H1 (cell line): Measurements from ENCODE around the gene NDUFAF3. TPM values are rescaled to one million over a fixed set of nuclear protein-coding genes. Genes with fewer than 3 reads are reported as not detected.

Source experiments
- CTCF ChIA-PET: fragments of 300-600 bp; sonication (Branson Sonifier 250); formaldehyde crosslinking; loops from one replicate; lab custom pipeline; 2021; ENCODE audit not compliant: partially characterized antibody; lab: Charles Lee
- POLR2A ChIA-PET: fragments of 300-600 bp; sonication (Branson Sonifier 250); formaldehyde crosslinking; loops from one replicate; lab custom pipeline; 2021; ENCODE audit warnings: inconsistent platforms; ENCODE audit not compliant: partially characterized antibody; lab: Charles Lee
- DNase-seq, 2 experiments: peaks; one replicate each; pipeline versions ENCODE4 v3.0.0 to v3.0.0-alpha.2; 2010 to 2022; ENCODE audit warnings: low spot score in 2 of 2, low read depth in 1 of 2, mixed read lengths in 1 of 2
- FAIRE-seq: peaks from 2 replicates; lab custom pipeline; 2011; peaks lifted over from hg19 to GRCh38; lab: Jason Lieb, UNC
- H2AFZ ChIP-seq: 2 replicates; pipeline ENCODE4 v1.8.1; 2012; ENCODE audit warnings: low read length, inconsistent platforms
- H2AK5ac ChIP-seq: 2 replicates; pipeline ENCODE4 v1.6.1; 2013; ENCODE audit warnings: low read depth, low read length
- H2BK120ac ChIP-seq: replicated peaks from 2 replicates; pipeline ENCODE3; 2013; ENCODE audit warnings: low read depth, low read length, inconsistent platforms
- H2BK12ac ChIP-seq: 2 replicates; pipeline ENCODE4 v1.6.1; 2013; ENCODE audit warnings: low read depth, low read length
- H2BK15ac ChIP-seq: 2 replicates; pipeline ENCODE4 v1.6.1; 2013; ENCODE audit warnings: low read length
- H2BK20ac ChIP-seq: 2 replicates; pipeline ENCODE4 v1.6.1; 2013; ENCODE audit warnings: low read length
- H2BK5ac ChIP-seq: 2 replicates; pipeline ENCODE4 v1.6.1; 2013; ENCODE audit warnings: low read depth, low read length
- H3K14ac ChIP-seq: 2 replicates; pipeline ENCODE4 v1.6.1; 2013; ENCODE audit warnings: inconsistent platforms; ENCODE audit not compliant: insufficient read length
- H3K18ac ChIP-seq: 2 replicates; pipeline ENCODE4 v1.6.1; 2013; ENCODE audit warnings: low read length; ENCODE audit errors: extremely low read depth
- H3K23ac ChIP-seq: 2 replicates; pipeline ENCODE4 v1.6.1; 2013; ENCODE audit warnings: inconsistent platforms; ENCODE audit not compliant: insufficient read length
- H3K23me2 ChIP-seq: 2 replicates; pipeline ENCODE4 v1.6.1; 2013; ENCODE audit warnings: low read depth, low read length
- H3K27ac ChIP-seq: 2 replicates; pipeline ENCODE4 v1.6.1; 2011; ENCODE audit warnings: low read depth, low read length, inconsistent platforms
- H3K27me3 ChIP-seq, 4 experiments: replicated peaks in 1 of 4; 1 replicate in 1 of 4; 2 replicates in 3 of 4; pipeline versions ENCODE4 v1.6.1 to v1.8.1; 2011 to 2013; ENCODE audit warnings: low read length in 3 of 4, mild to moderate bottlenecking in 3 of 4, inconsistent platforms in 2 of 4, mixed read lengths in 2 of 4, moderate library complexity in 1 of 4; ENCODE audit not compliant: control insufficient read depth in 3 of 4, insufficient read depth in 3 of 4; ENCODE audit errors: extremely low read depth in 1 of 4
- H3K36me3 ChIP-seq, 4 experiments: 2 replicates each; pipeline versions ENCODE4 v1.6.1 to v1.8.1; 2011 to 2013; ENCODE audit warnings: mild to moderate bottlenecking in 4 of 4, low read length in 3 of 4, moderate library complexity in 2 of 4, control low read depth in 1 of 4, inconsistent platforms in 1 of 4; ENCODE audit not compliant: insufficient read depth in 4 of 4, control insufficient read depth in 2 of 4
- H3K4ac ChIP-seq: replicated peaks from 2 replicates; pipeline ENCODE3; 2013; ENCODE audit warnings: low read length, low read depth, mixed read lengths, inconsistent platforms; ENCODE audit not compliant: insufficient read length
- H3K4me1 ChIP-seq, 4 experiments: replicated peaks in 1 of 4; 1 replicate in 1 of 4; 2 replicates in 3 of 4; pipeline versions ENCODE4 v1.6.1 to v1.8.1; 2011 to 2013; ENCODE audit warnings: low read length in 3 of 4, inconsistent platforms in 2 of 4, mixed read lengths in 1 of 4; ENCODE audit not compliant: insufficient read depth in 4 of 4, control insufficient read depth in 3 of 4
- H3K4me2 ChIP-seq, 2 experiments: 2 replicates each; pipeline versions ENCODE4 v1.6.1 to v1.8.1; 2011 to 2013; ENCODE audit warnings: low read depth in 2 of 2, low read length in 2 of 2, control low read depth in 1 of 2, inconsistent platforms in 1 of 2, mild to moderate bottlenecking in 1 of 2; ENCODE audit not compliant: insufficient read depth in 1 of 2
- H3K4me3 ChIP-seq, 4 experiments: fragments of 200-600, 300-600 bp in 1 of 4; sonication (generic), shearing (Covaris generic), sonication (Bioruptor Twin) in 1 of 4; 2 replicates each; pipeline versions ENCODE4 v1.5.1 to v1.8.1; 2011 to 2016; ENCODE audit warnings: low read length in 4 of 4, low read depth in 3 of 4, control low read depth in 2 of 4, inconsistent platforms in 2 of 4, mild to moderate bottlenecking in 2 of 4, mixed read lengths in 1 of 4, moderate library complexity in 1 of 4; ENCODE audit not compliant: insufficient read depth in 2 of 4; ENCODE audit errors: extremely low read depth in 1 of 4
- H3K56ac ChIP-seq: replicated peaks from 2 replicates; pipeline ENCODE3; 2013; ENCODE audit warnings: low read depth, mild to moderate bottlenecking, mixed read lengths, low read length, inconsistent platforms; ENCODE audit not compliant: insufficient read length
- H3K79me1 ChIP-seq: 2 replicates; pipeline ENCODE4 v1.6.1; 2013; ENCODE audit warnings: low read depth, low read length, control low read depth
- H3K79me2 ChIP-seq, 2 experiments: 2 replicates each; pipeline versions ENCODE4 v1.6.1 to v1.8.1; 2012 to 2013; ENCODE audit warnings: low read length in 2 of 2, mild to moderate bottlenecking in 2 of 2, inconsistent platforms in 1 of 2; ENCODE audit not compliant: insufficient read depth in 2 of 2, control insufficient read depth in 1 of 2
- H3K9ac ChIP-seq, 4 experiments: replicated peaks in 1 of 4; 1 replicate in 1 of 4; 2 replicates in 3 of 4; pipeline versions ENCODE4 v1.6.1 to v1.8.1; 2011 to 2013; ENCODE audit warnings: low read depth in 3 of 4, low read length in 3 of 4, control low read depth in 2 of 4, mild to moderate bottlenecking in 2 of 4, moderate library complexity in 2 of 4, inconsistent platforms in 1 of 4; ENCODE audit errors: extremely low read depth in 1 of 4
- H3K9me3 ChIP-seq, 2 experiments: 2 replicates each; pipeline versions ENCODE4 v1.6.1 to v1.8.1; 2012 to 2013; ENCODE audit warnings: mild to moderate bottlenecking in 2 of 2, moderate library complexity in 2 of 2, control low read depth in 1 of 2, inconsistent platforms in 1 of 2, low read depth in 1 of 2, low read length in 1 of 2, mixed read lengths in 1 of 2; ENCODE audit not compliant: insufficient read depth in 2 of 2
- H4K20me1 ChIP-seq, 2 experiments: replicated peaks in 1 of 2; 2 replicates each; pipeline versions ENCODE3 to v1.8.1; 2011 to 2013; ENCODE audit warnings: inconsistent platforms in 2 of 2, low read length in 2 of 2, mild to moderate bottlenecking in 1 of 2; ENCODE audit not compliant: insufficient read depth in 2 of 2, control insufficient read depth in 1 of 2
- H4K5ac ChIP-seq: 2 replicates; pipeline ENCODE4 v1.6.1; 2013; ENCODE audit warnings: low read length, low read depth, mixed read lengths, inconsistent platforms; ENCODE audit not compliant: insufficient read length
- H4K8ac ChIP-seq: 2 replicates; pipeline ENCODE4 v1.8.0; 2013; ENCODE audit warnings: mild to moderate bottlenecking, moderate library complexity, low read length, inconsistent platforms; ENCODE audit not compliant: insufficient read depth; ENCODE audit errors: extremely low read depth
- H4K91ac ChIP-seq: replicated peaks from 2 replicates; pipeline ENCODE3; 2013; ENCODE audit warnings: low read length, mixed read lengths, inconsistent platforms; ENCODE audit not compliant: insufficient read length
- CEBPB ChIP-seq: IDR thresholded peaks from 2 replicates; pipeline ENCODE4 v1.6.1; 2012; ENCODE audit warnings: low read depth, low read length
- RAD21 ChIP-seq, 2 experiments: IDR thresholded peaks in 1 of 2; conservative IDR thresholded peaks in 1 of 2; 2 replicates each; pipeline ENCODE4 v1.6.1; 2011; ENCODE audit warnings: low read depth in 2 of 2, low read length in 2 of 2, improper control_type of control experiment in 1 of 2, inconsistent platforms in 1 of 2, mild to moderate bottlenecking in 1 of 2, moderate library complexity in 1 of 2
- WGBS, 2 experiments: shearing (Covaris generic) in 1 of 2; methylation state at CpG; one replicate each; pipeline versions ENCODE4 v1.1.6 to v1.1.7; 2013 to 2015; ENCODE audit warnings: low lambda C conversion rate in 2 of 2, mixed read lengths in 2 of 2, inconsistent platforms in 1 of 2, low coverage in 1 of 2, missing lambda C conversion rate in 1 of 2; ENCODE audit not compliant: insufficient replicate concordance in 2 of 2, insufficient coverage in 1 of 2, insufficient read length in 1 of 2; ENCODE audit errors: extremely low coverage in 1 of 2, missing lambda C conversion rate in 1 of 2; 5-methylcytosine and 5-hydroxymethylcytosine counted together
- polyA plus RNA-seq, 7 experiments: library from polyadenylated mRNA; depleted of rRNA in 3 of 7; stranded (reverse) in 5 of 7; unstranded in 2 of 7; fragments of >200 nt in 5 of 7; fragments of 200-250 nt in 2 of 7; gene quantifications; 1 replicate in 5 of 7; 2 replicates in 1 of 7; 4 replicates in 1 of 7; pipeline versions ENCODE4 v1.2.1 to v1.2.3, GENCODE V29; 2011 to 2013; ENCODE audit warnings: missing spikeins in 2 of 7, mixed read lengths in 2 of 7
- total RNA-seq: library from RNA; stranded (reverse); fragmentation: NEBNext Ultra II Directional; extraction: Animal tissue kit (Norgen Biotek cat#: 25700); gene quantifications from 2 replicates; pipeline ENCODE4 v1.2.1, GENCODE V29; 2021

NDUFAF3 gene
- total and polyA plus RNA-seq, 2 of the 8 experiments (the other 6 are each of a cell fraction or from before 2014, with no cell fraction given) = 27.8 to 45.5 TPM

- Histone ChIP-seq H3K4me3 (peak overlapping the region; percentile 44 to 77 (median 69)), H4K5ac (peak overlapping the region; percentile 73), H4K8ac (peak overlapping the region; percentile 93; the same call in 1 of the 2 replicates), H3K23me2 (peaks cover 32% of the 10 kb centered on the region), H3K4ac (no peak overlapping the region), H2BK120ac (no peak overlapping the region), H4K20me1 (peaks cover 19 to 20% of the 10 kb centered on the region in 2 experiments), H3K23ac (no peak overlapping the region), H2AK5ac (no peak overlapping the region), H3K79me2 (peaks cover 0 to 19% of the 10 kb centered on the region in 2 experiments; a peak in 1 of 4 replicates), H3K14ac (no peak overlapping the region), H3K56ac (no peak overlapping the region), H3K18ac (no peak overlapping the region), H4K91ac (no peak overlapping the region), H2BK5ac (no peak overlapping the region; the same call in 1 of the 2 replicates), H3K9me3 (no peaks in the 10 kb centered on the region), H2BK12ac (no peak overlapping the region), H3K9ac (peak overlapping the region in 2 of 4 experiments; percentile 47 to 54; a peak in 3 of 7 replicates), H3K4me1 (peaks cover 0 to 23% (median 13%) of the 10 kb centered on the region in 4 experiments; a peak in 6 of 7 replicates), H2BK20ac (no peak overlapping the region), H2BK15ac (no peak overlapping the region), H3K27ac (no peak overlapping the region), H3K36me3 (peaks cover 11 to 33% (median 21%) of the 10 kb centered on the region in 4 experiments), H3K4me2 (peak overlapping the region; percentile 88 to 90), H2AFZ (no peak overlapping the region), H3K79me1 (peaks cover 5% of the 10 kb centered on the region), H3K27me3 (no peaks in the 10 kb centered on the region)
- FAIRE-seq (no peak), DNase-seq (no peak)
- TF ChIP-seq CEBPB = no peak
- peak in 1 of 2 experiments; percentile 8; a peak in 1 of 4 replicates for TF ChIP-seq RAD21 (IDR thresholded peaks at IDR 0.05 in 1 of 2, conservative IDR thresholded peaks at IDR 0.05 in 1 of 2; ENCODE audit: low read depth in 2 of 2, low read length in 2 of 2)
- POLR2A ChIA-PET = interaction anchor here (1.0 to 38.8 kb wide), 5 partner anchors 6 to 87 kb away, joined by 3 to 1518 read pairs (median 141); partner anchors contain the start of genes DALRD3, IMPDH2, NDUFAF3 and P4HTM
- WGBS, 2 experiments = 9% methylated on average over 16 of the region's 18 CpGs; no CpG with 5 or more reads in 1 of the 2 experiments
- CTCF ChIA-PET = interaction anchor here (24.3 kb wide), 1 partner anchor 28 kb away, joined by 467 read pairs; the partner anchor contains the start of gene P4HTM
These were observed 3.3 kb upstream of the NDUFAF3 start for GRCh38 chr3:49018707-49019006.
